ENCODE results near the gene IKZF2. TPM values are rescaled to one million over a fixed set of nuclear protein-coding genes. Genes with fewer than 3 reads are reported as not detected.

IKZF2 gene
- total and polyA plus RNA-seq, 3 donors from 2014 or later, result 3.0 to 11.4 (median 9.1) TPM

GRCh38 chr2:213147538-213147937, 3.9 kb downstream of the IKZF2 start:
- intact Hi-C loops (cut with DNase I; ENCODE audit: low total_unique reads), result no loop called here
- WGBS, 2 donors, result 95 to 96% methylated on average over 2 of the region's 2 CpGs

DNA sequence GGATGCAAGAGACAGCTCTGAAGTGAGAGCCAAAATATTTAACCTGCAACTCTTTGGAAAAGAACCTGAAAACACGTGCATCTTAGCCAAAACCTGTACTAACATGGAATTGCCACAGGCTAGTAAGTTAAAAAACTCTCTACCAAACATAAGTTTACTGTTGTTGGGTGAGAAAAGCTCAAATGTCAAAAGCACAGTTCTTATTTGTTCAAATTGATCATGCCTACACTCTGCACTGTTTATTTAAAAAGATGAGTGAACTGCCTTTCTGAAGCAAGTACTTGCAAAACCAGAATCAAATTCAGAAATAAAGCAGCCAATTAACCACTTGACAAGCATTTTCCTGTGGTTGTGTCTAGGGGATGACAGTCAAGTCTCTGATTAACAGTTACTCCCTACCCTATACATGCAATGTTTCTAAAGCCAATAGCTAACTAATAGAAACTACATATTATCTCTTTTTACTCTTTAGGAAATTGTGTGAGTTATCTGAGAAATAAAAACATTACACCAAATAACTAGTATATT, 5.6 kb downstream of the IKZF2 start:
- H3K4me1 ChIP-seq, result no peaks in the 10 kb centered on the region
- H3K36me3 ChIP-seq (ENCODE audit: low read depth, missing control alignments), result no peaks in the 10 kb centered on the region
- no peak for DNase-seq
- no peak overlapping the region for H3K27ac ChIP-seq
- H3K4me3 ChIP-seq, result no peak overlapping the region
- WGBS, 2 donors, result 64 to 76% methylated on average over 1 of the region's 1 CpG
- TF ChIP-seq POLR2A (IDR thresholded peaks at IDR 0.05) (no peak), CTCF (IDR thresholded peaks at IDR 0.05) (no peak)
- intact Hi-C loops (cut with DNase I; ENCODE audit: low total_unique reads), result no loop called here
- H3K27me3 ChIP-seq, result no peaks in the 10 kb centered on the region
- no peaks in the 10 kb centered on the region for H3K9me3 ChIP-seq

More at GRCh38 chr2:213147538-213147937, 3.9 kb downstream of the IKZF2 start:
- Histone ChIP-seq H3K27me3 (no peaks in the 10 kb centered on the region), H3K9me3 (no peaks in the 10 kb centered on the region), H3K4me1 (no peaks in the 10 kb centered on the region), H3K27ac (no peak overlapping the region), H3K4me3 (no peak overlapping the region), H3K36me3 (ENCODE audit: low read depth, missing control alignments) (no peaks in the 10 kb centered on the region)
- DNase-seq, result no peak
- TF ChIP-seq POLR2A (IDR thresholded peaks at IDR 0.05), result no peak
- TF ChIP-seq CTCF (IDR thresholded peaks at IDR 0.05), result no peak

- intact Hi-C loops (cut with DNase I; ENCODE audit: low total_unique reads), result no loop called here
- Histone ChIP-seq H3K27ac (no peak overlapping the region), H3K4me3 (no peak overlapping the region), H3K4me1 (no peaks in the 10 kb centered on the region), H3K9me3 (no peaks in the 10 kb centered on the region), H3K27me3 (no peaks in the 10 kb centered on the region), H3K36me3 (ENCODE audit: low read depth, missing control alignments) (no peaks in the 10 kb centered on the region)
- no peak for DNase-seq
- WGBS, 2 donors, result 86 to 89% methylated on average over 4 of the region's 4 CpGs
- no peak for TF ChIP-seq CTCF (IDR thresholded peaks at IDR 0.05)
- no peak for TF ChIP-seq POLR2A (IDR thresholded peaks at IDR 0.05)
Observed at GRCh38 chr2:213137064-213137463, 14.3 kb downstream of the IKZF2 start.

GRCh38 chr2:213129311-213129710, 22.1 kb downstream of the IKZF2 start:
- Histone ChIP-seq H3K4me1 (no peaks in the 10 kb centered on the region), H3K27ac (no peak overlapping the region), H3K27me3 (no peaks in the 10 kb centered on the region), H3K9me3 (no peaks in the 10 kb centered on the region), H3K4me3 (no peak overlapping the region), H3K36me3 (ENCODE audit: low read depth, missing control alignments) (no peaks in the 10 kb centered on the region)
- no peak for DNase-seq
- intact Hi-C loops (cut with DNase I; ENCODE audit: low total_unique reads), result no loop called here
- 71 to 79% methylated on average over 5 of the region's 5 CpGs for WGBS, 2 donors
- TF ChIP-seq POLR2A (IDR thresholded peaks at IDR 0.05) (no peak), CTCF (IDR thresholded peaks at IDR 0.05) (no peak)

- no peaks in the 10 kb centered on the region for H3K36me3 ChIP-seq (ENCODE audit: low read depth, missing control alignments)
- intact Hi-C loops (cut with DNase I; ENCODE audit: low total_unique reads), result no loop called here
- WGBS, 2 donors, result 84 to 89% methylated on average over 3 of the region's 3 CpGs
Observed at GRCh38 chr2:213125646-213126347, 25.6 kb downstream of the IKZF2 start.

More at GRCh38 chr2:213125646-213126347, 25.6 kb downstream of the IKZF2 start:
- no peak for DNase-seq
- TF ChIP-seq POLR2A (IDR thresholded peaks at IDR 0.05) (no peak), CTCF (IDR thresholded peaks at IDR 0.05) (no peak)
- H3K9me3 ChIP-seq, result no peaks in the 10 kb centered on the region
- no peaks in the 10 kb centered on the region for H3K27me3 ChIP-seq
- H3K4me1 ChIP-seq, result no peaks in the 10 kb centered on the region
- H3K27ac ChIP-seq, result no peak overlapping the region
- no peak overlapping the region for H3K4me3 ChIP-seq
